Tibial artery (tissue), 4 donors: ENCODE data around the gene SLC9A6.
A peak's percentile ranks its signal among the peaks of the same experiment; 100 is the strongest.

Experiments
- DNase-seq, 2 donors: peaks; one replicate each; pipeline ENCODE4 v3.0.0-alpha.2; 2019
- H3K27ac ChIP-seq, 2 donors: fragments of 200-600 bp; sonication (generic) in 1 of 2; 1 replicate in 1 of 2; 2 replicates in 1 of 2; pipeline ENCODE4 v1.5.1; 2018 to 2019; ENCODE audit warnings: mild to moderate bottlenecking in 1 of 2
- H3K27me3 ChIP-seq, 2 donors: fragments of 200-600 bp; sonication (generic) in 1 of 2; one replicate each; pipeline versions ENCODE4 v1.5.1 to v1.6.0; 2016 to 2019
- H3K36me3 ChIP-seq, 3 donors: fragments of 200-600 bp; sonication (generic) in 2 of 3; one replicate each; pipeline ENCODE4 v1.5.1; 2016 to 2019; ENCODE audit warnings: mild to moderate bottlenecking in 2 of 3
- H3K4me1 ChIP-seq, 4 donors: fragments of 200-600 bp; sonication (generic) in 2 of 4; 1 replicate in 3 of 4; 2 replicates in 1 of 4; pipeline ENCODE4 v1.5.1; 2016 to 2019
- H3K4me3 ChIP-seq, 2 donors: fragments of 200-600 bp; sonication (generic) in 1 of 2; 1 replicate in 1 of 2; 2 replicates in 1 of 2; pipeline ENCODE4 v1.5.1; 2018 to 2019; ENCODE audit warnings: mild to moderate bottlenecking in 2 of 2
- H3K9me3 ChIP-seq, 3 donors: fragments of 200-600 bp; sonication (generic) in 1 of 3; one replicate each; pipeline ENCODE4 v1.5.1; 2016 to 2019
- CTCF ChIP-seq, 2 experiments: fragments of 200-600 bp in 1 of 2; fragments of 450-650 bp in 1 of 2; IDR thresholded peaks; one replicate each; pipeline ENCODE4 v1.5.1; 2017 to 2019; ENCODE audit warnings: antibody characterized with exemption in 2 of 2, mild to moderate bottlenecking in 1 of 2, moderate library complexity in 1 of 2
- intact Hi-C: fragments of 100-400 bp; cut with DNase I; formaldehyde crosslinking; loops from one replicate; pipeline ENCODE4 v1.15.0; 2023; ENCODE audit warnings: low total_unique reads

Gene SLC9A6

GRCh38 chrX:136034668-136035067 is 49.4 kb downstream of the SLC9A6 start:
- no peak for DNase-seq
- no peaks in the 10 kb centered on the region for H3K9me3 ChIP-seq
- H3K27ac ChIP-seq: peak overlapping the region; percentile 81 to 85
- intact Hi-C loops: loop anchor here (5.0 kb wide), 1 partner anchor 128 kb away; no protein-coding TSS in a partner anchor
- peaks cover 0 to 67% (median 13%) of the 10 kb centered on the region in 4 donors for H3K4me1 ChIP-seq
- no peak for TF ChIP-seq CTCF (IDR thresholded peaks at IDR 0.05)
- no peaks in the 10 kb centered on the region for H3K27me3 ChIP-seq
- H3K36me3 ChIP-seq: no peaks in the 10 kb centered on the region
- H3K4me3 ChIP-seq: no peak overlapping the region

GRCh38 chrX:136035663-136036062 is 50.4 kb downstream of the SLC9A6 start:
- Histone ChIP-seq H3K4me3 (no peak overlapping the region), H3K27ac (peak overlapping the region; percentile 81 to 85), H3K9me3 (no peaks in the 10 kb centered on the region)

GRCh38 chrX:136039485-136039884 is 54.2 kb downstream of the SLC9A6 start:
- peak overlapping the region; percentile 72 to 78 for H3K27ac ChIP-seq
- intact Hi-C loops: no loop called here
- H3K4me3 ChIP-seq: no peak overlapping the region
- DNase-seq: no peak
- H3K4me1 ChIP-seq: peaks cover 0 to 43% (median 2%) of the 10 kb centered on the region in 4 donors
- TF ChIP-seq CTCF (IDR thresholded peaks at IDR 0.05): no peak
- peaks cover 0 to 3% (median 0%) of the 10 kb centered on the region in 3 donors for H3K36me3 ChIP-seq
- H3K27me3 ChIP-seq: no peaks in the 10 kb centered on the region
- no peaks in the 10 kb centered on the region for H3K9me3 ChIP-seq

More at GRCh38 chrX:136035663-136036062, 50.4 kb downstream of the SLC9A6 start:
- H3K27me3 ChIP-seq: no peaks in the 10 kb centered on the region
- intact Hi-C loops: no loop called here
- H3K36me3 ChIP-seq: no peaks in the 10 kb centered on the region
- DNase-seq: no peak
- peaks cover 0 to 69% (median 13%) of the 10 kb centered on the region in 4 donors for H3K4me1 ChIP-seq
- TF ChIP-seq CTCF (IDR thresholded peaks at IDR 0.05): no peak

- no peak for DNase-seq
- H3K9me3 ChIP-seq: no peaks in the 10 kb centered on the region
- no peak overlapping the region for H3K4me3 ChIP-seq
- no peak for TF ChIP-seq CTCF (IDR thresholded peaks at IDR 0.05)
- intact Hi-C loops: no loop called here
- no peaks in the 10 kb centered on the region for H3K27me3 ChIP-seq
- H3K36me3 ChIP-seq: peaks cover 0 to 3% (median 0%) of the 10 kb centered on the region in 3 donors
- H3K27ac ChIP-seq: peak overlapping the region; percentile 72 to 78
- H3K4me1 ChIP-seq: peaks cover 0 to 38% (median 2%) of the 10 kb centered on the region in 4 donors
Measured at GRCh38 chrX:136039968-136040367, 54.7 kb downstream of the SLC9A6 start.

- intact Hi-C loops: no loop called here
- Histone ChIP-seq H3K27ac (peak overlapping the region; percentile 72 to 78), H3K9me3 (no peaks in the 10 kb centered on the region), H3K27me3 (no peaks in the 10 kb centered on the region), H3K4me1 (peaks cover 0 to 30% (median 3%) of the 10 kb centered on the region in 4 donors), H3K36me3 (peaks cover 0 to 3% (median 0%) of the 10 kb centered on the region in 3 donors), H3K4me3 (no peak overlapping the region)
- DNase-seq: no peak
- no peak for TF ChIP-seq CTCF (IDR thresholded peaks at IDR 0.05)
Measured at GRCh38 chrX:136041254-136041812, 56.1 kb downstream of the SLC9A6 start.
